ENCODE measurements around the gene THTPA.
"Not testable (repeated sequence)": the region's sequence is repeated elsewhere in the genome, so short reads cannot be mapped to it uniquely, and the experiment has no call there.

THTPA gene

DNA sequence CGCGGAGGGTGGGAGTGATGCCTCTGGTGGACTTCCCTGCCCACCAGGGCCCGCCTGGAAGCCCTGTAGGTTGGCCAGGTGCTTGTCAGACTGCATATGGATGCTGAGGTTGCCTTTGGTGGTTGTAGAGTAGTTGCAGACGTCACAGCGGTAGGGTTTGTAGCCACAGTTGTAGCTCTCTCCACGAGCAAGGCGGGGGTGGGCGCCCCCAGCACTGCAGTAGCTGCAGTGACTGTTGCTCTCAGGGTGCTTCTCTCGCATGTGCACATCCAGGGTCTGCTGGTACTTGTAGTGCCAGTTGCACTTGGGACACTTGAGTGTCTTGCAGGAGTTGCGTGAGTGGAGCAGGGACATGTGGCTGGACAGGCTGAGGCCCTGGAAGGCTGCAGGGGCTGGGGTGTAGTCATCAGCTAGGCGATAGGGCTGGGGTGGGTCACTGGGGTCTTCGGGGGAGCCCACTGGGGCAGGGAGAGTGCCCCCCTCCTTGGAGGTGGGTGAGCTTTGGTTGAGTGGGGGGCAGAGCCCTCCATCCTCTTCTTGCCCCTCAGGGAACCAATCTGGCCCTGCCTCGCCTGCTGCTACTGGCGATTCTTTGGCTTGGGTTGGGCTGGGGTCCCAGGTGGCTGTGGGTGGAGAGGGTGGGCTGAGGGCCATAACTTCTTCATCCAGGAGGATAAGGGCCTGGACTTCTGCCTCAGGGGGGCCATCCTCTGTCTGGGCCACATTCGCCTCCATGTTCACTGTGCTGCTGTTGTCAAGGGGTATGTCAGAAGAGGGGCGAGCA is 22.2 kb upstream of the THTPA start:
- no peak for DNase-seq

GRCh38 chr14:23535943-23536342 is 20.1 kb upstream of the THTPA start:
- DNase-seq: no peak

- DNase-seq: no peak
Measured at GRCh38 chr14:23536494-23536893, 19.6 kb upstream of the THTPA start.

DNA sequence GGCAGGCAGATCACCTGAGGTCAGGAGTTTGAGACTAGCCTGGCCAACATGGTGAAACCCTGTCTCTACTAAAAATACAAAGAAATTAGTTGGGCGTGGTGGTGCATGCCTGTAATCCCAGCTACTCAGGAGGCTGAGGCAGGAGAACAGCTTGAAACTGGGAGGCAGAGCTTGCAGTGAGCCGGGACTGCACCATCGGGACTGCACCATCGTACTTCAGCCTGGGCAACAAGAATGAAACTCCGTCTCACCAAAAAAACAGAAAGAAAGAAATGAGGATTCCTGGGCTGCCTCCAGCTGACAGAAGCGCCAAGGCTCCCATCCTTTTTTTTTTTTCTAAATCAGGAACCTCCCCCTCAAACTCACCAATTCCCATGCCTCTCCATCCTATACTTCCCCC is 19.2 kb upstream of the THTPA start:
- not testable (repeated sequence) for DNase-seq

- DNase-seq: no peak
Measured at GRCh38 chr14:23537351-23538049, 18.6 kb upstream of the THTPA start.

GRCh38 chr14:23538050-23538718 is 17.9 kb upstream of the THTPA start:
- DNase-seq: no peak

GRCh38 chr14:23538785-23539184 is 17.3 kb upstream of the THTPA start:
- DNase-seq: peak; percentile 48

DNA sequence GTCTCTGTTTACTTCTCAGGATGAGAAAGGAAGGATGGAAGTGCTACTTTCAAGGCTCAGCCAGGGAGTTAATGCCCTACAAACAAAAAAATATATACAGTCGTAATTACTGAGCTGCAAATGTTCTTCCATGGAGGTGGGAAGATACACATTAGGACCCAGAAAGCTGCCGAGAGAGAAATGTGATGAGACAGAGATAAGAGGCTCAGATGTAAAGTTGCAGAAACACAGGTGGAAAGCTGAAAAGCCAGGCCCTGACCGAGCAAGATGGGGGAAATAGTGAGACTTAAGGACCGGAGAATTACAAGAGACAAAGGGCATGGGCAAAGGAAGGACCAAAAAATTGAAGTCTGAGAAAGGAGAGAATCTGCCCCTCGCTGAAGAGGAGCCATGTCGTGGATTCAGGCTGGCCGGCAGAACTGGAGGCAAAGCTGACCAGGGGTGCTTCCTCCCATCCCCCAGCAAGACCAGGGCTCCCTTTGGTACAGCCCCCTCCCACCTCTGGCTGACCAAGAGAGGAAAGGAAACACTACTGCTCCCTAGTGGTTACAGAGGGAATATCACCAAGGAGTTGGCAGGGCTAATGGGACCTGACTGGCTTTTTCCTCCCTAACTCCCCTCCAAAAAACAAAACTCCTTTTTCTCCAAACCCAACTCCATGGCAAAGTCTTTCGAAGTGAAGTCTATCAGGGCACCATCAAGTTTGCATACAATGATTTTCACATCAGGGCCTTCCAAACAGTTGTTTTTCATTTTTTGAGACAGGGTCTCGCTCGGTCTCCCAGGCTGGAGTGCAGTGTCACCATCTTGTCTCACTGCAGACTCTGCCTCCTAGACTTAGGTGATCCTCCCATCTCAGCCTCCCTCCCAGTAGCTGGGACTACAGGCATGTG is 16.6 kb upstream of the THTPA start:
- DNase-seq: peak; percentile 89

DNA sequence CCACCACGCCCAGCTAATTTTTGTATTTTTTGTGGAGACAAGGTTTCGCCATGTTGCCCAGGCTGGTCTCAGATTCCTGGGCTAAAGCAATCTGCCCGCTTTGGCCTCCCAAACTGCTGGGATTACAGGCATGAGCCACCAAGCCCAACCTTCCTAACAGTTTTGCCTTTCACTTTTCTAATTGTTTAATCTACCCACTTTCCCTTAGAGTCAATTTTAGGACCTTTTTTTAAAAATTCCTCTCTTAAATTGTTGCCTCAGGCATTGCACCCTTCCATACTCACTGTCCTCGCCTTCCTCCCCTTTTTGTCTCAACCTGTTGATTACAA is 16.0 kb upstream of the THTPA start:
- no peak for DNase-seq

DNA sequence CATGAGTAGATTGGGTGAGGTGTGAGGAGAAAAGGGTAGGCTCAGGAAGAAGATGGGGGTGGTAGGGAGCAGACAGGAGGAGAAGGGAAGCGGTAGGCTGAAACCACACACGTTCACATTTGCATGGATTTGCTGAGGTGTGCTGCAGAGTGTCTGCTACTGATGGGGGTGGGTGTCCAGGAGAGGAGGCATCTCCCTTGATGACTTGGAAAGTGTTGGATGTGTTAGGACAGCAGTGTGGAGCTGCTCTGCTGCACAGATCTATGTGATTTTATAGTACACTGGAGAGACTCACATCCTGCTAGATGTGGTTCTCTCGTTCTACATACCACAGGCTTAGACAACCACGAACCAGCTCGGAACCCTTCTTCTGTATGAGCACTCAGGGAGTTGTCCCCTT is 13.8 kb upstream of the THTPA start:
- no peak for DNase-seq

DNA sequence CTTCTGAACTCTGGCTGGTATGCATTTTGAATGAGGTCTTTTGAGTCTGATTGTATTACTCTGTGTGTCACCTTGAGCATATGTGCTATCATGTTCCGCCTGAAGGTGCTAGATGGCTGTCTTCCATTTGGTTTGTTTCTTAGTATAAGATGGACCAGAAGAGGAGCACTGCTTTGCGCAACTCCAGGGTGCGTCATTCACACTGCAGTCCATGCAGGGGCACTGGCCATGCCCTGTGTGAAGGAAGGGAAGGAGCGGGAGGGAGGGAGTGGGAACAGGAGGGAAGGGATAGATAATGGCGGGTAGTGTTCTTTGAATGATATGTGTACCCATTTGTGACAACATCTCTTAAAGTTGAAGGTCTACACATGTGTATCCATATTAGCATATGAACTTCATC is 12.7 kb upstream of the THTPA start:
- no peak for DNase-seq

GRCh38 chr14:23544511-23545447 is 11.3 kb upstream of the THTPA start:
- peak; percentile 86 for DNase-seq

- DNase-seq: no peak
Measured at GRCh38 chr14:23545740-23546365, 10.2 kb upstream of the THTPA start.

DNA sequence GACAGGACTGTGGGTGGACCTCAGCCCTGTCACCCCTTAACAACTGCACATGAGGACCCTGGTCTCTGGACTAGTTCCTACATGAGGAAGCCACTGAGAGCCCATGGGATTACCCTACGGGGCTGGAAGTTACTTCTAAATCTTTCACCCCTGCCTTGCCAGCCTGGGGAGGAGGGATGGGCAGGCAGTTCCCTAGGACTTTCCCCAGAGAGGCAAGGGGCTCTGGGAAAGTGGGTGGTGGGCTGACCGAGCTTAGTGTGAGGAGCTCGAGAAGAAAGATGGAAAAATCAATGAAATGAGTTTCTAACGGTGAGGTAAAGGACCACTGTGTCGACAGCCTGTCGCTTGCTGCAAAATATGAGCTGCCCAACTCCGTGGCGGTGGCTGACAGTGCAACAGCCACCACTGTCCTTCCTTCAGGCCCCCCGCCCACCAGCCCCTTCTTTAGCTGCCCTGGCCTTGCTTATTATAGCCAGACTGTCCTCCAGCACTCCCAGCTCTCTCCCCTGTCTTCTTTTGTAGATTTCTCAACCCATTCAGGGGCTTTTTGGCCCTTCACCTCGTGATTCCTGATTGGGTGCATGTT is 9.5 kb upstream of the THTPA start:
- no peak for DNase-seq

- DNase-seq: no peak
Measured at GRCh38 chr14:23547924-23548323, 8.1 kb upstream of the THTPA start.

GRCh38 chr14:23548351-23549318 is 7.4 kb upstream of the THTPA start:
- peak; percentile 38 for DNase-seq

- DNase-seq: no peak
Measured at GRCh38 chr14:23550131-23550811, 5.8 kb upstream of the THTPA start.

DNA sequence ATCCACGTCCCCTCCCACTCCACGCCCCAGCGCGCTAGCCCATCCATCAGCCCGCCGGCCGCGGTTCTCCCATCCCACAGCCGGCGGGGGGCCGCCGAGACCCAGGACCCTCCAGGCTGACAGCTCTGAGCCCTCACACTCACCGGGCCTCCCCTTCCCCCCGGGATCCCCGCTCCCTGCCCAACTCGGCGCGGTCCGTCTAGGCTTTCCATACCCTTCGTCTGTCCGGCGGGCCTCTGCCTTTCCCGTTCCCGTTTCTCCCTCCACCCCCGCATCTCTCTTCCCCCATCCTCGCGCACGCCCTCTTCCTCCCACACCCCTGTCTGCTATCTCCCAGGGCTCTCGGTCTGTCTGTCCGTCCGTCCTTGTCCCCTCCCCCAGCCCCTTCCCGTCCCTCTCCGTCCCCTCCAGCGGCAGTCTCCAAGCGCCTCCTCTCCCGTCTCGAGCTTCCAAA is 5.2 kb upstream of the THTPA start:
- DNase-seq: no peak
